GM23338 (cell line): ENCODE results near the gene MAPK4. TPM values are rescaled to one million over a fixed set of nuclear protein-coding genes. Genes with fewer than 3 reads are reported as not detected.

ENCODE experiments used
- ATAC-seq: fragments of 200-7000 bp; cut with Tn5 transposase; 3 replicates; pipeline ENCODE4 v1.9.1; 2020
- DNase-seq: peaks from one replicate; pipeline ENCODE4 v3.0.0-alpha.2; 2015; ENCODE audit warnings: low spot score
- H2AFZ ChIP-seq: fragments of 200-600 bp; sonication (generic); 2 replicates; pipeline ENCODE4 v1.8.0; 2016; ENCODE audit warnings: antibody characterized with exemption, mild to moderate bottlenecking, moderate library complexity
- H3F3A ChIP-seq: fragments of 200-600 bp; sonication (generic); replicated peaks from 2 replicates; pipeline ENCODE4 v1.8.0; 2017; ENCODE audit warnings: antibody characterized with exemption, mixed run types, low read depth
- H3K27ac ChIP-seq: fragments of 200-600 bp; sonication (generic); 2 replicates; pipeline ENCODE4 v1.6.1; 2016; ENCODE audit warnings: low read depth
- H3K27me3 ChIP-seq: fragments of 200-600 bp; sonication (generic); 2 replicates; pipeline ENCODE4 v1.8.0; 2016; ENCODE audit warnings: mild to moderate bottlenecking, mixed run types, moderate library complexity; ENCODE audit not compliant: insufficient read depth
- H3K36me3 ChIP-seq: fragments of 200-600 bp; sonication (generic); 2 replicates; pipeline ENCODE4 v1.8.0; 2016; ENCODE audit warnings: mild to moderate bottlenecking; ENCODE audit not compliant: insufficient read depth
- H3K4me1 ChIP-seq: fragments of 200-600 bp; sonication (generic); 2 replicates; pipeline ENCODE4 v1.8.0; 2016; ENCODE audit warnings: mild to moderate bottlenecking, moderate library complexity; ENCODE audit not compliant: insufficient read depth
- H3K4me2 ChIP-seq: fragments of 200-600 bp; sonication (generic); 2 replicates; pipeline ENCODE4 v1.7.1; 2017; ENCODE audit warnings: mixed run types
- H3K4me3 ChIP-seq: fragments of 200-600 bp; sonication (generic); 2 replicates; pipeline ENCODE4 v1.6.1; 2016; ENCODE audit warnings: mixed run types
- H3K79me2 ChIP-seq: fragments of 200-600 bp; sonication (generic); replicated peaks from 2 replicates; pipeline ENCODE4 v1.8.0; 2017; ENCODE audit warnings: mild to moderate bottlenecking; ENCODE audit not compliant: insufficient read depth
- H3K9me2 ChIP-seq: fragments of 200-600 bp; sonication (generic); 2 replicates; pipeline ENCODE4 v1.8.0; 2017; ENCODE audit not compliant: insufficient read depth
- H4K20me1 ChIP-seq: fragments of 200-600 bp; sonication (generic); replicated peaks from 2 replicates; pipeline ENCODE4 v1.8.0; 2017; ENCODE audit warnings: mild to moderate bottlenecking; ENCODE audit not compliant: insufficient read depth
- H3K27ac Mint-ChIP-seq: 2 replicates; pipeline ENCODE4 v1.8.0; 2020; ENCODE audit warnings: inconsistent platforms, mild to moderate bottlenecking, moderate library complexity, mixed read lengths
- H3K27me3 Mint-ChIP-seq: 3 replicates; pipeline ENCODE4 v1.8.0; 2022; ENCODE audit warnings: low read depth, mild to moderate bottlenecking, moderate library complexity, mixed read lengths, inconsistent platforms; ENCODE audit not compliant: insufficient read depth, poor library complexity
- H3K36me3 Mint-ChIP-seq: 3 replicates; pipeline ENCODE4 v1.8.0; 2021; ENCODE audit warnings: low read depth, mild to moderate bottlenecking, inconsistent platforms, moderate library complexity, mixed read lengths
- H3K4me1 Mint-ChIP-seq: 3 replicates; pipeline ENCODE4 v1.8.0; 2020; ENCODE audit warnings: mild to moderate bottlenecking, inconsistent platforms, mixed read lengths
- H3K4me3 Mint-ChIP-seq: 3 replicates; pipeline ENCODE4 v1.8.0; 2021; ENCODE audit warnings: moderate library complexity, mild to moderate bottlenecking, inconsistent platforms, mixed read lengths
- H3K9me3 Mint-ChIP-seq: 3 replicates; pipeline ENCODE4 v1.8.0; 2020; ENCODE audit warnings: moderate library complexity, mild to moderate bottlenecking, inconsistent platforms, mixed read lengths
- CTCF ChIP-seq, 2 experiments: fragments of 200-600 bp in 1 of 2; sonication (generic) in 1 of 2; conservative IDR thresholded peaks; 2 replicates each; pipeline versions ENCODE4 v1.5.1 to v1.6.1; 2016 to 2017; ENCODE audit warnings: antibody characterized with exemption in 2 of 2, low read depth in 2 of 2, mild to moderate bottlenecking in 2 of 2, moderate library complexity in 1 of 2
- NANOG ChIP-seq: IDR thresholded peaks from 2 replicates; pipeline ENCODE4 v1.6.1; 2016; ENCODE audit warnings: antibody characterized with exemption, borderline replicate concordance
- REST ChIP-seq: IDR thresholded peaks from one replicate; pipeline ENCODE4 v1.6.1; 2018; ENCODE audit warnings: antibody characterized with exemption; ENCODE audit not compliant: unreplicated experiment
- ZNF462 ChIP-seq: fragments of 250-450 bp; sonication (Bioruptor Pico); IDR thresholded peaks from 2 replicates; pipeline ENCODE4 v1.5.0; 2020; ENCODE audit warnings: mild to moderate bottlenecking, moderate library complexity
- polyA plus RNA-seq: library from polyadenylated mRNA; unstranded; fragments of >200 nt; fragmentation: Nextera tagmentation; extraction: Ambion mirVana; gene quantifications from 2 replicates; pipeline ENCODE4 v1.2.1, GENCODE V29; 2016
- total RNA-seq: library from RNA; depleted of rRNA; stranded (reverse); fragments of >200 nt; shearing (Covaris generic); gene quantifications from 2 replicates; pipeline ENCODE4 v1.2.3, GENCODE V29; 2014

MAPK4 gene
- total and polyA plus RNA-seq, 2 experiments from 2014 or later: 1.3 to 4.4 TPM

- no peak for TF ChIP-seq REST
Measured at GRCh38 chr18:50658601-50659000, 98.7 kb downstream of the MAPK4 start (continued).

- peaks cover 16% of the 10 kb centered on the region for H3K36me3 Mint-ChIP-seq
- H3K4me3 Mint-ChIP-seq: no peak overlapping the region
- ATAC-seq (no peak), DNase-seq (no peak)
- no peak overlapping the region for H3K27ac ChIP-seq
- H3K27me3 ChIP-seq: no peaks in the 10 kb centered on the region
- H3K79me2 ChIP-seq: no peaks in the 10 kb centered on the region
- H3K4me2 ChIP-seq: no peak overlapping the region
- H3K36me3 ChIP-seq: no peaks in the 10 kb centered on the region
- no peaks in the 10 kb centered on the region; the same call in 1 of the 2 replicates for H4K20me1 ChIP-seq
- no peak overlapping the region for H3K4me3 ChIP-seq
- H3K27me3 Mint-ChIP-seq: peaks cover 4% of the 10 kb centered on the region
- no peak overlapping the region for H3K27ac Mint-ChIP-seq
- no peak overlapping the region for H2AFZ ChIP-seq
- no peaks in the 10 kb centered on the region for H3F3A ChIP-seq
- H3K9me3 Mint-ChIP-seq: peaks cover 25% of the 10 kb centered on the region
- H3K4me1 Mint-ChIP-seq: peaks cover 9% of the 10 kb centered on the region; the same call in 2 of the 3 replicates
- peaks cover 4% of the 10 kb centered on the region; the same call in 1 of the 2 replicates for H3K4me1 ChIP-seq
- H3K9me2 ChIP-seq: no peaks in the 10 kb centered on the region
- TF ChIP-seq NANOG: no peak
- no peak for TF ChIP-seq ZNF462 (CRISPR knock-in tag)
- 0 out of 4 replicates have a peak, but pooled peaks of 1 of the 2 experiments have one; percentile 2 for TF ChIP-seq CTCF (conservative IDR thresholded peaks at IDR 0.05; ENCODE audit: low read depth in 2 of 2)
Measured at GRCh38 chr18:50659091-50660003, 99.5 kb downstream of the MAPK4 start.
